Adrenal gland (tissue), 12 donors: ENCODE data around the gene CCDC120. TPM values are rescaled to one million over a fixed set of nuclear protein-coding genes. Genes with fewer than 3 reads are reported as not detected.

Experiments used
- DNase-seq, 7 donors: peaks; one replicate each; pipeline ENCODE4 v3.0.0-alpha.2; 2019 to 2020
- H3K27ac ChIP-seq, 5 donors: fragments of 200-600 bp; sonication (generic) in 4 of 5; 1 replicate in 3 of 5; 2 replicates in 2 of 5; pipeline versions ENCODE4 v1.5.1 to v1.8.0; 2016 to 2020; ENCODE audit warnings: mild to moderate bottlenecking in 1 of 5
- H3K27me3 ChIP-seq: fragments of 200-600 bp; 2 replicates; pipeline ENCODE4 v1.8.0; 2021
- H3K36me3 ChIP-seq, 2 donors: fragments of 200-600 bp; replicated peaks in 1 of 2; 1 replicate in 1 of 2; 2 replicates in 1 of 2; pipeline versions ENCODE4 v1.5.1 to v1.8.0; 2018 to 2022
- H3K4me1 ChIP-seq, 2 donors: fragments of 200-600 bp; replicated peaks in 1 of 2; 1 replicate in 1 of 2; 2 replicates in 1 of 2; pipeline versions ENCODE4 v1.5.1 to v1.8.0; 2018 to 2021
- H3K4me3 ChIP-seq, 4 donors: fragments of 200-600 bp; sonication (generic) in 3 of 4; one replicate each; pipeline ENCODE4 v1.5.1; 2016 to 2018
- H3K9me3 ChIP-seq, 3 donors: fragments of 200-600 bp; sonication (generic) in 1 of 3; replicated peaks in 1 of 3; 1 replicate in 2 of 3; 2 replicates in 1 of 3; pipeline versions ENCODE4 v1.5.1 to v1.8.0; 2016 to 2021
- CTCF ChIP-seq, 6 experiments: fragments of 450-650 bp in 4 of 6; fragments of 200-600 bp in 2 of 6; sonication (generic) in 1 of 6; IDR thresholded peaks; 1 replicate in 5 of 6; 2 replicates in 1 of 6; pipeline versions ENCODE4 v1.5.1 to v1.8.0; 2016 to 2021; ENCODE audit warnings: antibody characterized with exemption in 6 of 6, mild to moderate bottlenecking in 2 of 6, moderate library complexity in 1 of 6
- POLR2A ChIP-seq, 2 donors: fragments of 450-650 bp; IDR thresholded peaks; one replicate each; pipeline ENCODE4 v1.6.1; 2017; ENCODE audit warnings: antibody characterized with exemption in 2 of 2, mild to moderate bottlenecking in 2 of 2, moderate library complexity in 1 of 2
- WGBS, 4 donors: extraction: QIAGEN DNeasy Blood & Tissue Kit in 2 of 4; methylation state at CpG; one replicate each; pipeline versions ENCODE4 v1.1.5 to v1.1.7; 2013 to 2017; 5-methylcytosine and 5-hydroxymethylcytosine counted together
- intact Hi-C, 2 donors: fragments of 100-400 bp; cut with DNase I; formaldehyde crosslinking; loops; one replicate each; pipeline versions ENCODE4 v1.14.1 to v1.15.0; 2022 to 2023
- polyA plus RNA-seq, 3 donors: library from polyadenylated mRNA; stranded (reverse); fragments of 200-250 nt in 2 of 3; fragments of 350-450 nt in 1 of 3; fragmentation: Illumina TruSeq in 1 of 3; extraction: RNeasy Lipid Tissue Mini Kit (QIAGEN cat#74804) in 1 of 3; gene quantifications; one replicate each; pipeline ENCODE4 v1.2.3, GENCODE V29; 2013 to 2014
- total RNA-seq, 9 donors: library from RNA; depleted of rRNA in 4 of 9; stranded (reverse); fragments of >200 nt in 4 of 9; fragments of 120-200 nt in 1 of 9; fragmentation: NEBNext Ultra II Directional in 1 of 9; extraction: Animal tissue kit (Norgen Biotek cat#: 25700) in 1 of 9; gene quantifications; one replicate each; pipeline versions ENCODE4 v1.1.0 to v1.2.4, GENCODE V29; 2013 to 2023
- donor health status: healthy with polysubstance abuse.
- donor health status: Bipolar disorder and iron deficiency.
- donor health status: DM: yes; HTN: yes; CAD: no.
- donor health status: DM: no; HTN: no; CAD: no.
- donor health status: DM: no; HTN: no; CAD: no.
- donor health status: DM: yes; HTN: yes; CAD: no.

CCDC120 gene
- total and polyA plus RNA-seq, 12 donors: 1.1 to 30.6 (median 2.8) TPM

GRCh38 chrX:49054073-49054762 is 4.6 kb upstream of the CCDC120 start:
- H3K36me3 ChIP-seq: no peaks in the 10 kb centered on the region
- TF ChIP-seq CTCF (IDR thresholded peaks at IDR 0.05): no peak
- TF ChIP-seq POLR2A (IDR thresholded peaks at IDR 0.05): no peak
- 78 to 95% (median 85%) methylated on average over 5 of the region's 5 CpGs for WGBS, 4 donors
- no peak for DNase-seq
- intact Hi-C loops: no loop called here
- H3K9me3 ChIP-seq: no peaks in the 10 kb centered on the region
- no peaks in the 10 kb centered on the region for H3K4me1 ChIP-seq
- H3K4me3 ChIP-seq: peak overlapping the region in 1 of 4 donors; percentile 79
- H3K27ac ChIP-seq: peak overlapping the region in 4 of 5 donors; percentile 60 to 91 (median 72)
- H3K27me3 ChIP-seq: no peaks in the 10 kb centered on the region

DNA sequence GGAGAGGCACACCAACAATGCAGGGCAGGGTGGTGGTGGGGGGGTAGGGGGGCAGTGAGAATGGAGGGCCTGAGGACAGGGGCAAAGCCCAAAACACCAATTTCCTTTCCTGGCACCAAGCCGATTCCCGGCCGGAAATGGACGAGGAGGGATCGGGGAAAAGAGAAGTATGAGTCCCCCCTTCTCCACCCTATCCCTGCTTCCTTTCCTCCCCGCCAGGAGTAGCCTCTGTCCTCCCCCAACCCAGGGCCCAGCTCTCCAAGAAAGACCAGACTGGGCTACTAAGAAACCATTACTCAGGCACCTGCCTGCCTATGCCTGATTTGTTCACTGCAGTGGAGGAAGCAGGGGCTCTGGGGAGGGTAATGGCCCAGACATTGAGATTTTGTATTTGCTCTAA is 402 bp downstream of the CCDC120 start:
- Histone ChIP-seq H3K27ac (peak overlapping the region in 1 of 5 donors; percentile 29), H3K27me3 (no peaks in the 10 kb centered on the region), H3K4me3 (no peak overlapping the region), H3K9me3 (no peaks in the 10 kb centered on the region), H3K4me1 (no peaks in the 10 kb centered on the region), H3K36me3 (no peaks in the 10 kb centered on the region)
- DNase-seq: no peak
- 63 to 81% (median 74%) methylated on average over 6 of the region's 6 CpGs; no CpG with 5 or more reads in 1 of the 4 donors for WGBS, 4 donors
- TF ChIP-seq CTCF (IDR thresholded peaks at IDR 0.05): no peak
- intact Hi-C loops: no loop called here

- intact Hi-C loops: no loop called here
- WGBS, 4 donors: 71 to 75% (median 72%) methylated on average over 10 of the region's 10 CpGs; no CpG with 5 or more reads in 1 of the 4 donors
- no peaks in the 10 kb centered on the region for H3K4me1 ChIP-seq
- no peak for DNase-seq
- no peak for TF ChIP-seq POLR2A (IDR thresholded peaks at IDR 0.05)
- no peak for TF ChIP-seq CTCF (IDR thresholded peaks at IDR 0.05)
- H3K4me3 ChIP-seq: no peak overlapping the region
- no peaks in the 10 kb centered on the region for H3K27me3 ChIP-seq
- H3K36me3 ChIP-seq: no peaks in the 10 kb centered on the region
- H3K9me3 ChIP-seq: no peaks in the 10 kb centered on the region
- peak overlapping the region in 1 of 5 donors; percentile 29 for H3K27ac ChIP-seq
Observed at GRCh38 chrX:49059681-49060085, 884 bp downstream of the CCDC120 start.

DNA sequence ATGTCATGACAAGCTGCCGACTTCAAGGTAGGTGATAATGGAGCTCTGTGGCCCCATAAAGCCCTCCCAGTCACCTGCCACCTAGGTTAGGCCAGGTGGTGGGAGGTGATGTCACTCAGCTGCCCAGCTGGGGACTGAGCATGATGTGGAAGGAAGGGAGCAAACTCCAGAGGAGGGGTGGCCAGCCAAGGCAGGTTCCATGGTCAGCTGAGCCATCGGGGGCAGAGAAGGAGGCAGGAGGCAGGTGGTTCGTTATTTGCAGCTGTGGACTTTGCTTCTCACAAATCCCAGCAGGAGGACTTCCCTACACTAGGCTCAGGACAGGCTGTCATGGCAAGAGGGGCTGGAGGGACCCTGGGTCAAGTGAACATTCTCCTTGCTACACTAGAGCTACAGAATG is 2.1 kb downstream of the CCDC120 start:
- no peak for DNase-seq
- WGBS, 4 donors: 78 to 97% (median 89%) methylated on average over 1 to 3 of the region's 3 CpGs
- Histone ChIP-seq H3K4me1 (no peaks in the 10 kb centered on the region), H3K27me3 (no peaks in the 10 kb centered on the region), H3K36me3 (no peaks in the 10 kb centered on the region), H3K27ac (no peak overlapping the region), H3K9me3 (no peaks in the 10 kb centered on the region), H3K4me3 (no peak overlapping the region)
- intact Hi-C loops: no loop called here
- TF ChIP-seq POLR2A (IDR thresholded peaks at IDR 0.05) (no peak), CTCF (IDR thresholded peaks at IDR 0.05) (no peak)
